ENCODE results near the gene STK39. TPM values are rescaled to one million over a fixed set of nuclear protein-coding genes. Genes with fewer than 3 reads are reported as not detected.

The STK39 gene
- total RNA-seq, 1 experiment from 2014 or later, result 22.1 TPM

DNA sequence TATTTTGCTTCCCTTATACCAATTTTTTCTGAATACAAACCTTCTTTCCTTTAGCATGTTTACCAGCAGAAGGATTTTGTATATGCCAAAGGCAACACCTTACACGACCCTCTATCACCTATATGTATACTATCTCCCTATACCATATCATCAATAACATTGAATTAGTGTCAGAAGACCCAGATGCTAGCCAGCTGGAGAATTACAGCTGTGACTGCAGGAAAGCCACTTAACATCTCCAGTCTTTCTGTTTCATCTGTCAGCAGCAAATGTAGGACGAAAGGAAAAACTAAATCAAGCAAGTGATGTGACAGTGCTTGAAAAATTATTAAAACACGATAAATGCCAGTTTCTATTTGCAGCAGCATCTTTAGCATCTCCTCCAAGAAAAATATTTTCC is 193.7 kb downstream of the STK39 start:
- Histone ChIP-seq H2BK12ac (ENCODE audit: insufficient read length, low read depth, low read length) (no peak overlapping the region), H4K8ac (replicated peaks; ENCODE audit: insufficient read length, low read depth, low read length) (no peak overlapping the region), H3K18ac (ENCODE audit: insufficient read length, low read depth, low read length) (no peak overlapping the region), H2AK5ac (ENCODE audit: insufficient read length, low read length) (no peak overlapping the region), H3K79me1 (ENCODE audit: insufficient read depth, low read depth, low read length, poor library complexity, severe bottlenecking) (no peaks in the 10 kb centered on the region), H3K27ac (ENCODE audit: insufficient read length, low read depth, low read length) (no peak overlapping the region), H3K27me3 (ENCODE audit: insufficient read depth, low read length) (no peaks in the 10 kb centered on the region; the same call in 1 of the 2 replicates), H2BK20ac (ENCODE audit: low read depth, low read length, poor library complexity, severe bottlenecking) (no peak overlapping the region), H2BK15ac (ENCODE audit: low read depth, low read length) (no peak overlapping the region), H2BK5ac (ENCODE audit: insufficient read length, low read length) (no peak overlapping the region), H2BK120ac (ENCODE audit: low read depth, low read length, poor library complexity, severe bottlenecking) (no peak overlapping the region), H3K4me1 (ENCODE audit: insufficient read depth, low read length) (no peaks in the 10 kb centered on the region), H4K5ac (ENCODE audit: insufficient read length, low read depth, low read length) (no peak overlapping the region), H3K4me2 (ENCODE audit: insufficient read depth, insufficient read length, low read length) (no peak overlapping the region), H3K14ac (ENCODE audit: insufficient read depth, low read length) (no peak overlapping the region), H3T11ph (ENCODE audit: low read length) (no peak overlapping the region), H3K9ac (ENCODE audit: extremely low read depth, insufficient read length, low read length) (no peak overlapping the region), H3K9me3 (ENCODE audit: control insufficient read depth, low read depth, low read length) (no peaks in the 10 kb centered on the region), H3K79me2 (ENCODE audit: insufficient read depth, low read length) (no peaks in the 10 kb centered on the region), H3K23me2 (ENCODE audit: insufficient read length, low read depth, low read length, poor library complexity, severe bottlenecking) (no peaks in the 10 kb centered on the region), H4K91ac (ENCODE audit: insufficient read length, low read depth, low read length) (no peak overlapping the region), H3K23ac (ENCODE audit: insufficient read length, low read depth, low read length) (no peak overlapping the region), H2AFZ (ENCODE audit: low read length) (no peak overlapping the region), H4K20me1 (ENCODE audit: control insufficient read depth, insufficient read depth, insufficient read length) (no peaks in the 10 kb centered on the region), H3K4ac (ENCODE audit: low read depth, low read length) (no peak overlapping the region), H3K56ac (ENCODE audit: insufficient read length, low read depth, low read length) (no peak overlapping the region)
- no CpG with 5 or more reads among the region's 3 CpGs for WGBS (ENCODE audit: extremely low coverage, insufficient read length, low lambda C conversion rate)
- DNase-seq, result no peak
- Mint-ChIP-seq H3K4me3 (no peak overlapping the region), H3K4me1 (peaks cover 22 to 30% of the 10 kb centered on the region in 2 experiments), H3K27ac (no peak overlapping the region), H3K36me3 (ENCODE audit: insufficient read depth in 1 of 3, low read depth in 3 of 3) (no peaks in the 10 kb centered on the region; a peak in 1 of 7 replicates), H3K27me3 (ENCODE audit: low read depth) (no peaks in the 10 kb centered on the region), H3K9me3 (no peaks in the 10 kb centered on the region)
- TF ChIP-seq, protein P1, sequence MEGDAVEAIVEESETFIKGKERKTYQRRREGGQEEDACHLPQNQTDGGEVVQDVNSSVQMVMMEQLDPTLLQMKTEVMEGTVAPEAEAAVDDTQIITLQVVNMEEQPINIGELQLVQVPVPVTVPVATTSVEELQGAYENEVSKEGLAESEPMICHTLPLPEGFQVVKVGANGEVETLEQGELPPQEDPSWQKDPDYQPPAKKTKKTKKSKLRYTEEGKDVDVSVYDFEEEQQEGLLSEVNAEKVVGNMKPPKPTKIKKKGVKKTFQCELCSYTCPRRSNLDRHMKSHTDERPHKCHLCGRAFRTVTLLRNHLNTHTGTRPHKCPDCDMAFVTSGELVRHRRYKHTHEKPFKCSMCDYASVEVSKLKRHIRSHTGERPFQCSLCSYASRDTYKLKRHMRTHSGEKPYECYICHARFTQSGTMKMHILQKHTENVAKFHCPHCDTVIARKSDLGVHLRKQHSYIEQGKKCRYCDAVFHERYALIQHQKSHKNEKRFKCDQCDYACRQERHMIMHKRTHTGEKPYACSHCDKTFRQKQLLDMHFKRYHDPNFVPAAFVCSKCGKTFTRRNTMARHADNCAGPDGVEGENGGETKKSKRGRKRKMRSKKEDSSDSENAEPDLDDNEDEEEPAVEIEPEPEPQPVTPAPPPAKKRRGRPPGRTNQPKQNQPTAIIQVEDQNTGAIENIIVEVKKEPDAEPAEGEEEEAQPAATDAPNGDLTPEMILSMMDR (conservative IDR thresholded peaks at IDR 0.05), result no peak
